Mononuclear cell (primary cell): ENCODE measurements around the gene TAPT1. TPM values are rescaled to one million over a fixed set of nuclear protein-coding genes. Genes with fewer than 3 reads are reported as not detected.

Experiments used
- H3K27me3 ChIP-seq: 2 replicates; pipeline ENCODE4 v1.6.0; 2011; ENCODE audit warnings: low read length, control low read depth; ENCODE audit not compliant: insufficient read depth
- H3K4me1 ChIP-seq: 2 replicates; pipeline ENCODE4 v1.5.1; 2011; ENCODE audit warnings: mild to moderate bottlenecking, low read length, control low read depth; ENCODE audit not compliant: insufficient read depth
- H3K4me3 ChIP-seq: 2 replicates; pipeline ENCODE4 v1.5.1; 2011; ENCODE audit warnings: mild to moderate bottlenecking, low read length, moderate library complexity
- H3K9me3 ChIP-seq: 2 replicates; pipeline ENCODE4 v1.5.1; 2011; ENCODE audit warnings: low read depth, mild to moderate bottlenecking, control low read depth, low read length
- total RNA-seq: library from RNA; depleted of rRNA; stranded (reverse); fragments of >200 nt; gene quantifications from one replicate; pipeline ENCODE4 v1.2.3, GENCODE V29; 2012

Gene TAPT1
- total RNA-seq, 1 donor = 91.8 TPM

- Histone ChIP-seq H3K27me3 (no peaks in the 10 kb centered on the region), H3K4me3 (no peak overlapping the region), H3K9me3 (no peaks in the 10 kb centered on the region), H3K4me1 (peaks cover 19% of the 10 kb centered on the region)
Observed at GRCh38 chr4:16126714-16127113, 99.6 kb downstream of the TAPT1 start.

GRCh38 chr4:16125571-16126445 lies 100.5 kb downstream of the TAPT1 start:
- no peaks in the 10 kb centered on the region for H3K27me3 ChIP-seq
- no peak overlapping the region for H3K4me3 ChIP-seq
- H3K4me1 ChIP-seq = peaks cover 19% of the 10 kb centered on the region
- H3K9me3 ChIP-seq = no peaks in the 10 kb centered on the region

GRCh38 chr4:16124232-16124631 lies 102.0 kb downstream of the TAPT1 start:
- no peak overlapping the region for H3K4me3 ChIP-seq
- peaks cover 19% of the 10 kb centered on the region for H3K4me1 ChIP-seq
- no peaks in the 10 kb centered on the region for H3K27me3 ChIP-seq
- no peaks in the 10 kb centered on the region for H3K9me3 ChIP-seq

DNA sequence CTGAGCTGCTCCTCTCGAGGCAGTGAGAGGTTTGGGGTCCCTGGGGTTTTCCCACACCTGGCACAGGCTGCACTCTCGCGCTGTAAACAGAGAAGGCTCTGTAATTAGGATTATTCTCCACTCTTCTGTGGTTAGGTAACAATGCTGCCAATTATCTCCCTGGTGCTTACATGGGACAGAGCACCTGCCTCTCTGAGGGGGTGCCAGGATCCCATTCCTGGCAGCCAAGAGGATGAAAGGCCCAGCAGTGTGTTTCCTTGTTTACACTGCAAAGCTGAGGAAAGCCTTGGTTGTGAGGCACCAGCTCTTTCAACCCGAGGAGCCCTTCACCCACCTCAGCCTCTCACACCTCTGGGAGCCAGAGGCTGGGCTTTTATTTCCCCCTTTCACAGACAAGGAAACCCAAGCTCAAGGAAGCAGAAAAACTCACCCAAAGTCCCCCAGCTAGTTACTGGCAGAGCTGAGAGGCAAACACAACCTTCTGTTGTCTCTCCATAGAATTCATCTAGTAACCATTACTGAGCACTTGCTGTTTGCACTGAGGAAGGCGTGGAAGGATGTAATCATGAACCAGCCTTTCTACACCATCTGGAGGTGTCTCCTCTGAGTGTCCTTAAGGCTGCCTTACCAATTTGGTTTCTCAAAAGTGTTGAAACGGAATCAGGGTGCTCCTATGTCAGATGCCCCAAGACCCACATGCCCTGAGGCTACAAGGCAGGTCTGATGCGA lies 102.8 kb downstream of the TAPT1 start:
- no peaks in the 10 kb centered on the region for H3K9me3 ChIP-seq
- no peaks in the 10 kb centered on the region for H3K27me3 ChIP-seq
- peaks cover 19% of the 10 kb centered on the region for H3K4me1 ChIP-seq
- no peak overlapping the region for H3K4me3 ChIP-seq

DNA sequence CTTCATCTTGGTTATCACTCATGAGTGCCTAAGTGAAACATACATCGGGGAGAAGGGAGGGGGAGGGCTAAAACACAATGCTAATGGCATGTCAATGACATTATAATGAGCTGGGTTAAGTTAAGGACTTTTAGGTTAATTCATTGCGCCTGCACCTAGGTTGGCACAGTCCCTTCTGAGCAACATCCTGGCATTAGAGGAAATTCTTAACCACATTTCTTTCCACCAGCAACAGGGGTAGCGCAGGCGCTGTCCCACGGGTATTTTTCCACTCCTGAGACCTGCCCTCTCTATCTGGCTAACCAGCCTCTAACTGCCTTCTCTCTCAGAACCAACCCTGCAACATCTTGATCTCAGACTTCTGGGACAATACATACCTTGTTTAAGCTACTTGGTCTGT lies 103.5 kb downstream of the TAPT1 start:
- H3K4me1 ChIP-seq = peaks cover 19% of the 10 kb centered on the region
- H3K27me3 ChIP-seq = no peaks in the 10 kb centered on the region
- no peaks in the 10 kb centered on the region for H3K9me3 ChIP-seq
- no peak overlapping the region for H3K4me3 ChIP-seq

DNA sequence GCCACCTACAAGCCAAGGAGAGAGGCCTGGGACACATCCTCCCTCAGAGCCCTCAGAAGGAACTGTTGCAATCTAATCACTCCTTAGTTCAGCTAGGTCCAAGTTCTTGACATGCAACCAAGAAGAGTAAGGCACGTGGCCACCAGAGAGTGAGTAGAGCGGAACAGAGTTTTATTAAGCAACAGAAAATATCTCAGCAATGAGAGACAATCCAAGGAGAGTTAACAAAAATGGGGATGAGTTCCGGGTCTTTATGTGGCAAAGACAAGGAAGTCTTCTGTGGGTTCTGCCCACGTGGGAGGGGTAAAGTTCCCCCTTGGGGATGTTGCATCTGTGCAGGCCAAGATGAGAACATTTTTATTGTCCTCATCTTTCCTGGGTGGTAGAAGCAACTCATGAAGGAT lies 104.0 kb downstream of the TAPT1 start:
- no peak overlapping the region for H3K4me3 ChIP-seq
- H3K27me3 ChIP-seq = no peaks in the 10 kb centered on the region
- no peaks in the 10 kb centered on the region for H3K9me3 ChIP-seq
- peaks cover 19% of the 10 kb centered on the region for H3K4me1 ChIP-seq

GRCh38 chr4:16120720-16121119 lies 105.6 kb downstream of the TAPT1 start:
- Histone ChIP-seq H3K4me1 (peaks cover 19% of the 10 kb centered on the region), H3K27me3 (no peaks in the 10 kb centered on the region), H3K4me3 (no peak overlapping the region), H3K9me3 (no peaks in the 10 kb centered on the region)

DNA sequence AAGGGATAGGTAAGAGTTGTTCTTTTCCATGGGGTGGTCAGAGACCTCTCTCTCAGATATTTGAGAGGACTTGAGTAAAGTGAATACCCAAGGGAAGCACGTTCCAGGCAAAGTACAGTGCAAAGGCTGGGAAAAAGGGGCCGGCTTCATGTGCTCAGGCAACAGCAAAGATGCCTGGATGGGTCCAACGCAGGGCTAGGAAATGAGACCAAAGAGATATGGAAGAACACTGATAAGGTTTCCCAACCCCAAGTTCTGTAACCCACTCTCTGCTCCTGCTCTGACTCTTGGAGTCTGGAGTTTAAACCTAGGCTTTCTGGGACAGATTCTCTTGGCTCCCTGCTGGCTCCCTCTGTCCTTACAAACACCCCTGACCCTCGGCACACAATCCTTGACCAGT lies 106.3 kb downstream of the TAPT1 start:
- no peak overlapping the region for H3K4me3 ChIP-seq
- H3K27me3 ChIP-seq = no peaks in the 10 kb centered on the region
- H3K4me1 ChIP-seq = peaks cover 19% of the 10 kb centered on the region
- H3K9me3 ChIP-seq = no peaks in the 10 kb centered on the region

DNA sequence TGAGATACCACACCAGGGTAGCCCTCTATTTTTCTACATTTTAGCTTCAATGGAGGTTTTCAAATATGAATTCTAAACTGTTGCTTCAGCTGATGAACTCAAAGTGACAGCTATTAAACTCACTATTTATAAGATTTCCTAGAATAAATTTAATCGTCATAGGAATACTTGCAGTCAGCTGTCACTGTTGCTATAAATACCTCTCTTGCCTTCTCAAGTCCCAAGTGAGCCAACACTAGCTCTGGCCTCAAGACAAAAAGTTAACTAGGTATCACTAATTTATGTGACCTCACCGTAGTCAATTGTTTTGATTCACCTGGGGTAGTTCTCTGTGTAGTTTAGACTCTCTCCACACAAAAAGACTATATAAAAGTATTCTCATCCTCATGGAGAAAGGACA lies 108.2 kb downstream of the TAPT1 start:
- no peaks in the 10 kb centered on the region for H3K27me3 ChIP-seq
- peaks cover 14% of the 10 kb centered on the region for H3K4me1 ChIP-seq
- H3K9me3 ChIP-seq = no peaks in the 10 kb centered on the region
- no peak overlapping the region for H3K4me3 ChIP-seq

GRCh38 chr4:16117164-16117563 lies 109.1 kb downstream of the TAPT1 start:
- Histone ChIP-seq H3K27me3 (no peaks in the 10 kb centered on the region), H3K4me3 (no peak overlapping the region), H3K9me3 (no peaks in the 10 kb centered on the region), H3K4me1 (peaks cover 4% of the 10 kb centered on the region)

GRCh38 chr4:16116493-16116990 lies 109.7 kb downstream of the TAPT1 start:
- Histone ChIP-seq H3K27me3 (no peaks in the 10 kb centered on the region), H3K4me1 (no peaks in the 10 kb centered on the region), H3K9me3 (no peaks in the 10 kb centered on the region)

DNA sequence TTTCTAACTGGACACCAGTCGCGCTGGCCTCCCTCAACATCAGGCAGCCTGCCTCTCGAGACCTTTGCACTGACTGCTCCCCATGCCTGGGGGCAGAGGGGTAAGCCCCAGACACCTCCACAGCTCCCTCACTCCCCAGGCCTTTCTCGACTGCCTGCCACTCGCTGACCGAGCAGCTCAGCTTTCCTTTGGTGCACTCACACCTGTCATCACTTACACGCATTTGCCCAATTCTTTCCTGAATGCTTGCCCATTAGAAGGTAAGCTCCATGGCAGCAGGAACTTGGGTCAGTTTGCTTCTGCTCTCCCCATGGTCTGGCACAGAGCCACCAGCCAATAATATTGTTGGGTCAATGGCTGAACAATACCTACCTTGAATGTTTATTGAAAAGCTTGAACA lies 110.3 kb downstream of the TAPT1 start:
- no peaks in the 10 kb centered on the region for H3K27me3 ChIP-seq
- no peak overlapping the region for H3K4me3 ChIP-seq
- no peaks in the 10 kb centered on the region for H3K4me1 ChIP-seq
- no peaks in the 10 kb centered on the region for H3K9me3 ChIP-seq

More at GRCh38 chr4:16116493-16116990, 109.7 kb downstream of the TAPT1 start:
- no peak overlapping the region for H3K4me3 ChIP-seq

DNA sequence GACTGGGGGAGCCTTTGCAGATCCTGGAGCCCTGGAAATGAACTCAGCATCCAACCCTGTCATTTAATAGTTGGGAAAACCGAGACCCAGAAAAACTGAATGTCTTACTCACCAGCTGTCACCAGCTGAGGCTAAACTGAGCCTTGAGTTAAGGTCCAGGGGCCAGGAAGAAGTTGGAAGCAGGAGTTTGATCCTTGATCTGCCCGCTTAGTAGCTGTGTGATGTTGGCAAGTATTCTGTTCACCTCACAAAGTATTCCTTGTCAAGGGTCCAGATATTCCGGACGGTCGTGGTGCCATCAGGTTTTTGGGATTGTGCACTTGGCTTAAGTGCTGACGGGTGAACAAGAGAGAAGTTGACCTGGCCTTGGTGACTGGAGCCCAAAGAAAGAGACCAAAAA lies 111.7 kb downstream of the TAPT1 start:
- no peaks in the 10 kb centered on the region for H3K4me1 ChIP-seq
- H3K9me3 ChIP-seq = no peaks in the 10 kb centered on the region
- H3K4me3 ChIP-seq = no peak overlapping the region
- no peaks in the 10 kb centered on the region for H3K27me3 ChIP-seq

DNA sequence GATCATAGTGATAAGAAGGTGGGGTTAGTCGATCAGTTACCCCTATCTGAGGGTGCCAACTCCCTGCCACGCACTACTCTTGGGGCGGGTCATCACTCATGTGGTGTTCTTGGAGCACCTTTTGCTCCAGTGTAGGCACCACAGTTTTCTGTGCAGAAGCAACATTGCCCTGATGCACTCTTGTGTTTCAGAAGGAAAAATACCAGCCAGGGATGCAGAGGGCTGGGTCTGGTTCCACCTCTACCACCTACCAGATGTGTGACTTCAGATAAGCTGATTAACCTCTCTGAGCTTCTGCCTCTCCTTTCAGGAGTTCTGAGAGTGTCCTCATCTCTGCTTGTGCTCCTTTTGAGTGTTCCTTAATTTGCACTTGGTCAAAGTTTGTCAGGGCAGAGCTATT lies 112.5 kb downstream of the TAPT1 start:
- Histone ChIP-seq H3K27me3 (no peaks in the 10 kb centered on the region), H3K4me3 (no peak overlapping the region), H3K9me3 (no peaks in the 10 kb centered on the region), H3K4me1 (no peaks in the 10 kb centered on the region)

GRCh38 chr4:16111533-16111932 lies 114.7 kb downstream of the TAPT1 start:
- H3K4me3 ChIP-seq = no peak overlapping the region
- no peaks in the 10 kb centered on the region for H3K27me3 ChIP-seq
- H3K4me1 ChIP-seq = no peaks in the 10 kb centered on the region
- no peaks in the 10 kb centered on the region for H3K9me3 ChIP-seq
